SHP77 treated with DMSO at 0.1 percent for 48 hours (cell line): ENCODE measurements around the gene MS4A15.
"Not testable (repeated sequence)": the region's sequence is repeated elsewhere in the genome, so short reads cannot be mapped to it uniquely, and the experiment has no call there.

Experiments
- DNase-seq: peaks from one replicate; lab custom pipeline; 2025; lab: John Stamatoyannopoulos, UW

Gene MS4A15

GRCh38 chr11:60754887-60755286 lies 1.8 kb upstream of the MS4A15 start:
- no peak for DNase-seq

DNA sequence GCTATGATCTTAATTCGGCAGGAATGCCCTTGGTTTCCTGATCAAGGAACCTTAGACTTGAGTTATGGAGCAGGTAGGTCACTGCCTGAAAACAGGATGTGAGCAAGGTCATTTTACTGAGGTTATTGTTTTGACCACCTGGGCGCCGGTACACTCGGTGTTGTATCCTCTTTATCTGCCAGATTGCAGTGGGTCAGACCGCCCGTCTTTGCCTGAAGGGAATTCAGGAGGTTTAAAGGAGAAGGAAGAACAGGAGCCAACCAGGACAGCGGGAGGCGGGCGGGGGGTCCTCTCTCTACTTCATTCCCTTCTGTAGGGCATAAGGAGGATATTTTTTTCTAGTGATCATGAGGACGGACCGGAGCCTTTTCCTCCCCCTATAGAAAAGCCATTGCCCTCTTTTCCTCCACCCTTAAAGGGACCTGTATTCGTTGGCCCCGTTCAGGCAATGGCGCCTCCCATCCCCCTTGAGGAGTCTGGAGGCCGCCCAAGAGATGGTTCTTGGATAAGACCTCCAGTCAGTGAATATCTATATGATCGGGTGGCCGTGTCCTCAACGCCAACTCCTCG lies 649 bp downstream of the MS4A15 start:
- DNase-seq = no peak

DNA sequence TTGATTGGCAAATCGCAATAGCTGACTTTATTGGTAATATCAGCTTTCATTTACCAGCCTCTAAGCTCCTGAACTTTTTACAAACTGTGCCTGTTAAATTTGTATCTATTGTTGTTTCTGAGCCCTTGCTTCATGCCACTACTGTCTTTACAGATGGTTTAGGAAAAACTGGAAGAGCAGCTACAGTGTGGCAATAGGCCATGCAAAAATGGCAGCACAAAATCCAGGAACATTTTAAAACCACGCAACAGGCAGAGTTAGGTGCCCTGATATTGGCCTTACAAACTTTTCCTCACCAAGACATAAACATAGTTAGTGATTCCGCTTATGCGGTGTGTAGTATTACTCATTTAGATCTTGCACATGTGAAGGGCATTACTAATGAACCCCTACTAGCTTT lies 2.0 kb downstream of the MS4A15 start:
- DNase-seq = not testable (repeated sequence)

- not testable (repeated sequence) for DNase-seq
These were observed 3.0 kb downstream of the MS4A15 start for GRCh38 chr11:60759438-60760225.

DNA sequence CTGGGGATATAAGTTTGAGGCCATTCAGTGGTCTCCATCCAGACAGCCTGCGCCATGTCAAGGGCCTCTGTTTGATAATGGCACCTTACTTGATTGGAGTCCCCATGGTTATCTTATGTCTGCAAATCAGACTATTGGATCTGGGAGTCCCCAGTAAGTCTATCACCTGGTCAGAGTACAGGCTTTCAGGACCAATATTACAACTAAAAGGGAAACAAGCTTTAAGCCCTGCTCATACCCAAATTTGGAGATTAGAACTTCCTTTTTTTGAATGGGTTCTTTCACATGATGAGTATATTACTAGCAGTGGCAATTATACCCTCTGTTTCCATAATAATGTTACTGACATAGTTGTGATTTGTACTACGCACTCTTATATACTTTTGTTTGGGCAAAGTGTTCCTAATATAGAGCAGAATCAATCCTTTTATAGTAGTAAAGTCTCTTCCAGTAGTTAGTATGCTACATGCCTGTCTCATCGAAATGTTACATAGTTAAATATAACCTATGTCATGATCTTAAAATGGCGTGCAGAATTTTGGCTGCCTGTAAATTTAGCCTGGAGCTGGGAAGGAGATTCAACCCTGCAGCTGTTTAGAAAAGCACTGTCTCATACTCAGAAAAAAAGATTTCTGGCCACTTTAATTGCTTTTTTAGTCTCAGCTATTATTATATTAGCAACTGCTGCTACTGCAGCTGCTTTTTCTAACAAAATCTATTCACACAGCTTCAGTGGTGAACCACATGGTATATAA lies 4.9 kb downstream of the MS4A15 start:
- DNase-seq = no peak

DNA sequence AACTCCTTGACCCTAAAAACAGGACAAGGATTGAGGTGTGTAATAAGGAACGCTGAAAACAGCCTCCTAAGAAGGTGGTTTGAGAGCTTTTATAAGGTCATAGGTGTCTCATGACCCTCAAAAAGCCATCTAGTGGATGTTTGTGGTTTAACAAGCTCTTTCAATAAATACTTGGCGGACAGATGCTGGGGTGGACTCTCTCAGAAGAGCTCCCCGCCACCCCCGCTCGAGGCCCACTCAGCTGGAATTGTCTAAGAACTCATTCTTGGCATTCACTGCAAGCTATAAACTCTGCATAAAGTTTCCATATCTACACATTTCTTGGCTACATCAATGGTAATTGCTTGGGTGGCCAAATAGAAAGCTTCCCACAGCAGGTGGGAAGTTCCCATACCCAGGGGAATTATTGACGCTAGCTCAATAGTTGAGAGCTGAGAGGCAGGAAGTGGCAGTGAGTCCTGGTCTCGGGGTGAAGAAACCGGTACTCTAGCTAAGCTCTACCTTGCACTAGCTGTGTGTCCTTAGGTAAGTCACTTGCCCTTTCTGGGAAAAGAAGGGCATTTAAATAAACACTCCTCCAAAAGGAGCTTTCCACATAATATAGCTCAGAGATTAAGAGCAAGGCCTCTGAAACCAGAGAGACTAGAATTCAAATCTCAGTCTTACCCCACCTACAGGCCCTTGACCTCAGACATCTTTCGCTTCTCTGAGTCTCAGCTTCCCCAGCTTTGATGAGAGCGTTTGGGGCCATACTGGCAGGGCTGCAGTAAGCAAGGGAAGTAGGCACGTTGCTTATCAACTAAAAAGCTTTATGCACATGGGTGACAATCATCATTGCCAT lies 6.4 kb downstream of the MS4A15 start:
- DNase-seq = no peak

DNA sequence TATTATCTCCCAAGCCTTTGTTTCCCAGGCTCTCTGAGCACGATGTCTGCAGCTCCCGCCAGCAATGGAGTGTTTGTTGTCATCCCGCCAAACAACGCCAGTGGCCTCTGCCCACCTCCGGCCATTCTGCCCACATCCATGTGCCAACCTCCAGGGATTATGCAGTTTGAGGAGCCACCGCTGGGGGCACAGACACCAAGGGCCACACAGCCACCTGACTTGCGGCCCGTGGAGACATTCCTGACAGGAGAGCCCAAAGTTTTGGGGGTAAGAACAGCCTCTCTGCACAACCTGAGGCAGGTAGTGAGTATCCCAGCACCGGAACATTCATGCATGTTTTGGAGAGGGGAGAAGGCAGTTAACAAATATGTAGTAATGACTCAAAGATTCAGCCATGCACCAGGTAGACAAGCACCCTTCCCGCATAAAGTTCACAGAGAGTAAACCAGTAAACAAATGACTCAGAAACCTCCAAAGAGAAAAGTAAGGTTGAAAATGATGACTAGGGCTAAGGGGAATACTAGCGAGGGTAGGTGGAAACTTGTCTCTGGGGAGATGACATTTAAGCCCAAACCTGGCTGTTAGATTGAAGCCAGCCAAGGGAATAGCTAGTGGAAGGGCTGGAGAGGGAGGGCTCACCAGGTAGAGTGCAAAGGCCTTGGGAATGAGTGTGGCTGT lies 7.2 kb downstream of the MS4A15 start:
- DNase-seq = no peak

DNA sequence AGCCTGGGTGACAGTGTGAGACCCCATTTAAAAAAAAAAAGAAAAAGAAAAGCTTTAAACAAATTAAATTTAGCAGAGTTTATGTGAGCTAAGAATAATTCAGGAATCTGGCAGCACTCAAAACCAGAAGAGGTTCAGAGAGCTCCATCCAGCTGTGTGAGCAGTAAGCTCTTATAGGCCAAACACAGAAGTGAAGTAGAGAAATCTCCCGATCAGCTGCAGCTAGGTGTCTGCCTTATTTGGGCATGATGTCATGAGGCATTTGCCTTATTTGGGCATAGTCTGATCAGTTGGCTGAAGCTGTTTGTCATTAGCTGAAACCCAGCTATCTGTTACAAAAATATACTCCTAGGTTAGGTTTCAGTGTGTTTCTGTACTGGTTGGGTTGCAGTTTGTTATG lies 8.2 kb downstream of the MS4A15 start:
- DNase-seq = no peak

GRCh38 chr11:60765355-60765754 lies 8.7 kb downstream of the MS4A15 start:
- DNase-seq = no peak

GRCh38 chr11:60766547-60766946 lies 9.9 kb downstream of the MS4A15 start:
- DNase-seq = no peak

DNA sequence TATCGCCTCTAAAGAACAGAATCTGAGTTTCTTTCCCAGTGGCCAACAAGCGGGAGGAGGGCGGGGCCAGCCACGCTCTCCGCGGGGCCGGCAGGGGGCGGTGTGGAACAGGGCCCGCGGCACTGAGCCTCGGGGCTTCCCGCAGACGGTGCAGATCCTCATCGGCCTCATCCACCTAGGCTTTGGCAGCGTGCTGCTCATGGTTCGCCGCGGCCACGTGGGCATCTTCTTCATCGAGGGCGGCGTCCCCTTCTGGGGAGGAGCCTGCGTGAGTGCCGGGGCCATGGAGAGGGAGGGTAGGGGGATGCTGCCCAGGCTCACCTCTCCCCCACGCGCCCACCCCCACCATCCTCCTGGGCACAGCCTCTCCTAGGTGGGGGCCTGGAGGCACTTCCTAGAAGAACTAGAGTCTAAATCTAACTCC lies 10.7 kb downstream of the MS4A15 start:
- DNase-seq = no peak

DNA sequence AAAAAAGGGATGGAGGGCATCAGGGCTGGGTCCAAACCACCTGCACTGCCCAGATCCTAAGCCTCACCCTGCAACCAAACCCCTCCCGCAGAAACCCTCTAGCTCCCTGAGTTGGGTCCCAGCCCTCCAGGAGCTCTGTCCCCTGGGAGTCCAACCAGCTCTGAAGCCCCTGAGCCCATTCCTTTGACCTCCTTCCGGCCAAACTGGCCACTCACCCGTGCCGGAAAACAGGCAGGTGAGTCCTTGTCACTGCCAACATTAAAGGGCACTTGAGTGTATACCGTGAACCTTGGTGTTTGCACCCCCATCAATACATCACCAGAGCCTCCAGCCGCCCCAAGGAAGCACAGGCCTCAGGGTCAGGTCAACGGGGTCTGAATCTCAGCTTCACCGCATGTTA lies 11.5 kb downstream of the MS4A15 start:
- no peak for DNase-seq

DNA sequence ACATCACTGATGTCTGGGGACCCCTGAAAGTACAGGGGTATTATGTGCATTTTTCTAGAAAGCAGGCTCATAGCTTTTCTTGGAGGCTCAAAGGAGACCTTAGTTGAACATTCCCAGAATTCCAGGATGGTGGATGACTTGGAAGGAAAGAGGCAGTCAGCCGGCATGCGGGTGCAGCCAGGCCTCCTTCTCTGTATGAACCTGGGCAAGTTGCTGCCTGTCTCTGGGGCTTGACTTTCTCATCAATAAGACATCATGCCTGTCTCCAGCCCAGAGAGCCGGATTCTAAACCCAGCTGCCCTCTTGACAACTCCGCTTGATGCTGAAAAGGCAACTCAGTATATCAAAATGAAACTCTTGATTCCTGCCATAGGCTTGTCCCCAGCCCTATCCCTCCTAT lies 12.6 kb downstream of the MS4A15 start:
- DNase-seq = no peak

GRCh38 chr11:60769811-60770210 lies 13.1 kb downstream of the MS4A15 start:
- no peak for DNase-seq

GRCh38 chr11:60771146-60771545 lies 14.5 kb downstream of the MS4A15 start:
- no peak for DNase-seq

GRCh38 chr11:60771879-60772525 lies 15.3 kb downstream of the MS4A15 start:
- no peak for DNase-seq

GRCh38 chr11:60772666-60773065 lies 16.0 kb downstream of the MS4A15 start:
- DNase-seq = no peak

DNA sequence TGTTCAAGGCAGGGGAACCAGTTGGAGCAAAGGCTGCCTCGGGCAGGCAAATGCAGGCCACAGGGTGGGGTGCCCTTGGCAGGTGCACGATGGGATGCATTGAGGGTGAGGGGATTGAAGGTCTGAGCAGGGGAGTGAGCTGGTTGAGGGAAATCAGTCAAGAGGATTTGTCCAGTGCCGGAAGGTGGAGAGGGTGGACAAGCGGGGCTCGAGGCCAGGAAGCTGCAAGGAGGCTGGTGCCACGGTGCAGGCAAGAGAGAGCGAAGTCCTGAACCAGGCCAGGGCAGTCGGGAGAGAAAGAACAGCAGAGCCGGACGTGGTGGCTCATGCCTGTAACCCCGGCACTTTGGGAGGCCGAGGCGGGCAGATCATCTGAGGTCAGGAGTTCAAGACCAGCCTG lies 18.1 kb downstream of the MS4A15 start:
- DNase-seq = no peak

- DNase-seq = no peak
These were observed 18.8 kb downstream of the MS4A15 start for GRCh38 chr11:60775420-60775961.

- DNase-seq = no peak
These were observed 19.5 kb downstream of the MS4A15 start for GRCh38 chr11:60776167-60776566.

- DNase-seq = no peak
These were observed 20.4 kb downstream of the MS4A15 start for GRCh38 chr11:60777106-60777505.
